Activated naive CD4-positive, alpha-beta T cell treated with anti-CD3 and anti-CD28 coated beads, Interleukin-2, amount 50 U/mL, for 16 hours (primary cell): ENCODE measurements around the gene CCDC32.
"Not testable (repeated sequence)": the region's sequence is repeated elsewhere in the genome, so short reads cannot be mapped to it uniquely, and the experiment has no call there.

Experiments used
- DNase-seq: peaks from one replicate; pipeline ENCODE4 v3.0.0-alpha.2; 2020

The CCDC32 gene

GRCh38 chr15:40564591-40565332 lies at the start of gene CCDC32:
TSS of gene CCDC32 (minus strand) at chr15:40565042. CDS start at chr15:40563015, 2,027 bp downstream.
- peak; percentile 94 for DNase-seq

GRCh38 chr15:40613080-40613479 lies 48.2 kb upstream of the CCDC32 start:
- DNase-seq = no peak

GRCh38 chr15:40603935-40604334 lies 39.1 kb upstream of the CCDC32 start:
- DNase-seq = no peak

- DNase-seq = no peak
Measured at GRCh38 chr15:40600956-40601355, 36.1 kb upstream of the CCDC32 start.

GRCh38 chr15:40598672-40599071 lies 33.8 kb upstream of the CCDC32 start:
- no peak for DNase-seq

GRCh38 chr15:40598126-40598525 lies 33.3 kb upstream of the CCDC32 start:
- no peak for DNase-seq

GRCh38 chr15:40597024-40597423 lies 32.2 kb upstream of the CCDC32 start:
- no peak for DNase-seq

GRCh38 chr15:40595773-40596172 lies 30.9 kb upstream of the CCDC32 start:
- DNase-seq = no peak

- no peak for DNase-seq
Measured at GRCh38 chr15:40595219-40595618, 30.4 kb upstream of the CCDC32 start.

GRCh38 chr15:40594429-40594836 lies 29.6 kb upstream of the CCDC32 start:
- no peak for DNase-seq

GRCh38 chr15:40593588-40594428 lies 29.0 kb upstream of the CCDC32 start, which contains the start of gene KNL1:
TSS of gene KNL1 (plus strand) at chr15:40594249. CDS start at chr15:40602932, 8,683 bp downstream.
- DNase-seq = peak; percentile 83

GRCh38 chr15:40593165-40593564 lies 28.3 kb upstream of the CCDC32 start:
- DNase-seq = no peak

GRCh38 chr15:40591389-40591788 lies 26.5 kb upstream of the CCDC32 start:
- DNase-seq = no peak

- DNase-seq = no peak
Measured at GRCh38 chr15:40590667-40591050, 25.8 kb upstream of the CCDC32 start.

- DNase-seq = no peak
Measured at GRCh38 chr15:40584191-40584590, 19.3 kb upstream of the CCDC32 start.

- DNase-seq = no peak
Measured at GRCh38 chr15:40582726-40583246, 17.9 kb upstream of the CCDC32 start.

GRCh38 chr15:40581796-40582195 lies 17.0 kb upstream of the CCDC32 start:
- DNase-seq = not testable (repeated sequence)

GRCh38 chr15:40578892-40579291 lies 14.1 kb upstream of the CCDC32 start:
- no peak for DNase-seq

GRCh38 chr15:40576914-40577313 lies 12.1 kb upstream of the CCDC32 start:
- not testable (repeated sequence) for DNase-seq

- DNase-seq = no peak
Measured at GRCh38 chr15:40575113-40575512, 10.3 kb upstream of the CCDC32 start.

- peak; percentile 92 for DNase-seq
Measured at GRCh38 chr15:40569129-40569953, 4.5 kb upstream of the CCDC32 start, which contains the start of gene RPUSD2. TSS of gene RPUSD2 (plus strand) at chr15:40569299. CDS start at chr15:40569338, 39 bp downstream.

GRCh38 chr15:40567111-40567510 lies 2.3 kb upstream of the CCDC32 start:
- no peak for DNase-seq
